Gastrocnemius medialis (tissue), 4 donors: Measurements from ENCODE around the gene TRAF3IP3.

Experiments used
- CTCF ChIP-seq, 5 experiments: fragments of 450-650 bp in 3 of 5; fragments of 200-600 bp in 2 of 5; sonication (generic) in 2 of 5; IDR thresholded peaks in 4 of 5; conservative IDR thresholded peaks in 1 of 5; 1 replicate in 4 of 5; 2 replicates in 1 of 5; pipeline ENCODE4 v1.5.1; 2016 to 2019; ENCODE audit warnings: antibody characterized with exemption in 5 of 5, mild to moderate bottlenecking in 3 of 5, moderate library complexity in 3 of 5
- POLR2A ChIP-seq, 2 donors: fragments of 450-650 bp; IDR thresholded peaks; one replicate each; pipeline ENCODE4 v1.6.1; 2017; ENCODE audit warnings: antibody characterized with exemption in 2 of 2, mild to moderate bottlenecking in 2 of 2, moderate library complexity in 2 of 2

- TF ChIP-seq POLR2A (IDR thresholded peaks at IDR 0.05) (no peak), CTCF (IDR thresholded peaks at IDR 0.05 in 4 of 5, conservative IDR thresholded peaks at IDR 0.05 in 1 of 5) (no peak)
Observed at GRCh38 chr1:209810783-209811182, 54.9 kb downstream of the TRAF3IP3 start.
